OCI-LY7 (cell line): ENCODE measurements around the gene GCA.

Experiments used
- CTCF ChIP-seq: fragments of 200-600 bp; sonication (generic); conservative IDR thresholded peaks from 2 replicates; pipeline ENCODE4 v1.5.1; 2014; ENCODE audit warnings: mild to moderate bottlenecking, antibody characterized with exemption, low read length, moderate library complexity, mixed read lengths
- EZH2phosphoT487 ChIP-seq: fragments of 200-600 bp; sonication (generic); IDR thresholded peaks from 2 replicates; pipeline ENCODE4 v1.6.1; 2018; ENCODE audit warnings: low read depth, borderline replicate concordance, mild to moderate bottlenecking, mixed run types, antibody characterized with exemption, low read length, moderate library complexity, mixed read lengths

- no peak for TF ChIP-seq CTCF
- no peak for TF ChIP-seq EZH2phosphoT487
Measured at GRCh38 chr2:162337868-162338267, 6.1 kb upstream of the GCA start.
